GM12878 (cell line): ENCODE data around the gene RSAD2.

Experiments used
- CBFB ChIP-seq: IDR thresholded peaks from 2 replicates; pipeline ENCODE4 v1.6.1; 2016; ENCODE audit warnings: antibody characterized with exemption, low read depth
- IKZF2 ChIP-seq, 2 experiments: fragments of 450-650 bp; IDR thresholded peaks; 2 replicates each; pipeline ENCODE4 v1.6.1; 2017; ENCODE audit warnings: mild to moderate bottlenecking in 2 of 2, moderate library complexity in 2 of 2
- POLR2A ChIP-seq: IDR thresholded peaks from 2 replicates; pipeline ENCODE4 v1.6.1; 2011; ENCODE audit warnings: low read depth, mild to moderate bottlenecking, low read length
- ZNF217 ChIP-seq: fragments of 450-650 bp; IDR thresholded peaks from 2 replicates; pipeline ENCODE4 v1.6.1; 2017; ENCODE audit warnings: antibody characterized with exemption, mild to moderate bottlenecking
- TF ChIP-seq, protein P1 (sequence below), 3 experiments: IDR thresholded peaks in 2 of 3; conservative IDR thresholded peaks in 1 of 3; 2 replicates each; pipeline ENCODE4 v1.5.1; 2011; ENCODE audit warnings: low read depth in 3 of 3, low read length in 3 of 3, mild to moderate bottlenecking in 3 of 3, control low read depth in 2 of 3, moderate library complexity in 2 of 3, inconsistent platforms in 1 of 3, mixed read lengths in 1 of 3; ENCODE audit not compliant: control insufficient read depth in 2 of 3, insufficient read depth in 1 of 3; ENCODE audit errors: extremely low read depth in 1 of 3
- TF ChIP-seq, protein P2 (sequence below): IDR thresholded peaks from 2 replicates; pipeline ENCODE4 v1.6.1; 2012; ENCODE audit warnings: mild to moderate bottlenecking, low read depth, low read length

GRCh38 chr2:6881516-6881915, 3.9 kb downstream of the RSAD2 start:
- TF ChIP-seq, protein P1, sequence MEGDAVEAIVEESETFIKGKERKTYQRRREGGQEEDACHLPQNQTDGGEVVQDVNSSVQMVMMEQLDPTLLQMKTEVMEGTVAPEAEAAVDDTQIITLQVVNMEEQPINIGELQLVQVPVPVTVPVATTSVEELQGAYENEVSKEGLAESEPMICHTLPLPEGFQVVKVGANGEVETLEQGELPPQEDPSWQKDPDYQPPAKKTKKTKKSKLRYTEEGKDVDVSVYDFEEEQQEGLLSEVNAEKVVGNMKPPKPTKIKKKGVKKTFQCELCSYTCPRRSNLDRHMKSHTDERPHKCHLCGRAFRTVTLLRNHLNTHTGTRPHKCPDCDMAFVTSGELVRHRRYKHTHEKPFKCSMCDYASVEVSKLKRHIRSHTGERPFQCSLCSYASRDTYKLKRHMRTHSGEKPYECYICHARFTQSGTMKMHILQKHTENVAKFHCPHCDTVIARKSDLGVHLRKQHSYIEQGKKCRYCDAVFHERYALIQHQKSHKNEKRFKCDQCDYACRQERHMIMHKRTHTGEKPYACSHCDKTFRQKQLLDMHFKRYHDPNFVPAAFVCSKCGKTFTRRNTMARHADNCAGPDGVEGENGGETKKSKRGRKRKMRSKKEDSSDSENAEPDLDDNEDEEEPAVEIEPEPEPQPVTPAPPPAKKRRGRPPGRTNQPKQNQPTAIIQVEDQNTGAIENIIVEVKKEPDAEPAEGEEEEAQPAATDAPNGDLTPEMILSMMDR (IDR thresholded peaks at IDR 0.05 in 2 of 3, conservative IDR thresholded peaks at IDR 0.05 in 1 of 3; ENCODE audit: control insufficient read depth in 2 of 3, extremely low read depth in 1 of 3, insufficient read depth in 1 of 3, low read depth in 3 of 3, low read length in 3 of 3) = no peak
- TF ChIP-seq ZNF217 (no peak), IKZF2 (IDR thresholded peaks at IDR 0.05) (no peak), CBFB (no peak), POLR2A (no peak)
- TF ChIP-seq, protein P2, sequence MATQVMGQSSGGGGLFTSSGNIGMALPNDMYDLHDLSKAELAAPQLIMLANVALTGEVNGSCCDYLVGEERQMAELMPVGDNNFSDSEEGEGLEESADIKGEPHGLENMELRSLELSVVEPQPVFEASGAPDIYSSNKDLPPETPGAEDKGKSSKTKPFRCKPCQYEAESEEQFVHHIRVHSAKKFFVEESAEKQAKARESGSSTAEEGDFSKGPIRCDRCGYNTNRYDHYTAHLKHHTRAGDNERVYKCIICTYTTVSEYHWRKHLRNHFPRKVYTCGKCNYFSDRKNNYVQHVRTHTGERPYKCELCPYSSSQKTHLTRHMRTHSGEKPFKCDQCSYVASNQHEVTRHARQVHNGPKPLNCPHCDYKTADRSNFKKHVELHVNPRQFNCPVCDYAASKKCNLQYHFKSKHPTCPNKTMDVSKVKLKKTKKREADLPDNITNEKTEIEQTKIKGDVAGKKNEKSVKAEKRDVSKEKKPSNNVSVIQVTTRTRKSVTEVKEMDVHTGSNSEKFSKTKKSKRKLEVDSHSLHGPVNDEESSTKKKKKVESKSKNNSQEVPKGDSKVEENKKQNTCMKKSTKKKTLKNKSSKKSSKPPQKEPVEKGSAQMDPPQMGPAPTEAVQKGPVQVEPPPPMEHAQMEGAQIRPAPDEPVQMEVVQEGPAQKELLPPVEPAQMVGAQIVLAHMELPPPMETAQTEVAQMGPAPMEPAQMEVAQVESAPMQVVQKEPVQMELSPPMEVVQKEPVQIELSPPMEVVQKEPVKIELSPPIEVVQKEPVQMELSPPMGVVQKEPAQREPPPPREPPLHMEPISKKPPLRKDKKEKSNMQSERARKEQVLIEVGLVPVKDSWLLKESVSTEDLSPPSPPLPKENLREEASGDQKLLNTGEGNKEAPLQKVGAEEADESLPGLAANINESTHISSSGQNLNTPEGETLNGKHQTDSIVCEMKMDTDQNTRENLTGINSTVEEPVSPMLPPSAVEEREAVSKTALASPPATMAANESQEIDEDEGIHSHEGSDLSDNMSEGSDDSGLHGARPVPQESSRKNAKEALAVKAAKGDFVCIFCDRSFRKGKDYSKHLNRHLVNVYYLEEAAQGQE = no peak
